Measurements from ENCODE around the gene UAP1L1. TPM values are rescaled to one million over a fixed set of nuclear protein-coding genes. Genes with fewer than 3 reads are reported as not detected.

Gene UAP1L1
- total and polyA plus RNA-seq, 2 of the 8 experiments (the other 6 are each of a cell fraction or from before 2014, with no cell fraction given) = 2.0 to 5.4 TPM

DNA sequence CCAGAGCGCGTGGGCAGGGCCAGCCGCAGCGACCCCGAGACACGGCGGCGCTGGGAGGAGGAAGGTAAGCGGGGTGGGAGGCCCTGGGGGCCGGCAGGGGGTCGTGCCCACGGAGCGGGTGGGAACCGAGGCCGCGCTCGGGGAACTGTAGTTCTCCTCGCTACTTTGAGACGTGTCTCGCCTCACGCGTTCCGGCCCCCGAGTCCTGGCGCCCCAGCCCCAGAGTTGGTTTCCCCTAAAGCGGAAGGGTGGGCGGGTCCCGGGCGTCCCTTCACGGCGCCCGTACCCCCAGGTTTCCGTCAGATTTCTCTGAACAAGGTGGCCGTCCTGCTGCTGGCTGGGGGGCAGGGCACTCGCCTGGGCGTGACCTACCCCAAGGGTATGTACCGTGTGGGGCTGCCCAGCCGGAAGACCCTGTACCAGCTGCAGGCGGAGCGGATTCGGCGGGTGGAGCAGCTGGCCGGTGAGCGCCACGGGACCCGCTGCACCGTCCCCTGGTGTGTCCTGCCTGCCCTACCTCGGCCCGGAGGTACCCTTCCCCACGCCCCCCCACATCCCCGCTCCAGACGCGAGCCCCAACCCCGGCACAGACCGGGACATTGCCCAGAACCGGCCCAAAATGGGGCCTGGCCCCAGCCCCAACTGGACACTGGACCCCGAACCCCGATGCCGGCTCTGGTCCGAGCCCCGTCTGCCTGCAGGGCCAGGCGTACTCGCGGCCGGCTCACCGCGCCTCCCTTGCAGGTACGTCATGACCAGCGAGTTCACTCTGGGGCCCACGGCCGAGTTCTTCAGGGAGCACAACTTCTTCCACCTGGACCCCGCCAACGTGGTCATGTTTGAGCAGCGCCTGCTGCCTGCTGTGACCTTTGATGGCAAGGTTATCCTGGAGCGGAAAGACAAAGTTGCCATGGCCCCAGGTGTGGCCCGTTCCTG is 709 bp downstream of the UAP1L1 start:
- H4K20me1 ChIP-seq (replicated peaks in 1 of 2; ENCODE audit: control insufficient read depth in 1 of 2, insufficient read depth in 2 of 2, low read length in 2 of 2) = peaks cover 0 to 7% of the 10 kb centered on the region in 2 experiments
- FAIRE-seq (no peak), DNase-seq (ENCODE audit: low read depth in 1 of 2, low spot score in 2 of 2) (no peak)
- H4K5ac ChIP-seq (ENCODE audit: insufficient read length, low read depth, low read length) = no peak overlapping the region
- no peak overlapping the region for H2AK5ac ChIP-seq (ENCODE audit: low read depth, low read length)
- TF ChIP-seq GTF2F1 (IDR thresholded peaks at IDR 0.05; ENCODE audit: borderline replicate concordance, low read depth, low read length) = no peak
- peak; percentile 51 for TF ChIP-seq RNF2 (IDR thresholded peaks at IDR 0.05; ENCODE audit: borderline replicate concordance, low read depth, low read length, missing control alignments, poor library complexity, severe bottlenecking)
- peak; percentile 87 for TF ChIP-seq SUZ12 (IDR thresholded peaks at IDR 0.05; ENCODE audit: low read length)
- peak; percentile 90 for TF ChIP-seq EZH2 (IDR thresholded peaks at IDR 0.05; ENCODE audit: low read depth, low read length, severe bottlenecking)
- no peak for TF ChIP-seq CTBP2 (IDR thresholded peaks at IDR 0.05; ENCODE audit: borderline replicate concordance, insufficient read depth, insufficient read length, low read length)
- no peak overlapping the region for H2BK120ac ChIP-seq (replicated peaks; ENCODE audit: low read depth, low read length)
- H2BK12ac ChIP-seq (ENCODE audit: low read depth, low read length) = no peak overlapping the region
- no peak overlapping the region for H3K4ac ChIP-seq (replicated peaks; ENCODE audit: insufficient read length, low read depth, low read length)
- 12% methylated on average over 37 of the region's 76 CpGs; no CpG with 5 or more reads in 1 of the 2 experiments for WGBS, 2 experiments (ENCODE audit: extremely low coverage in 1 of 2, insufficient coverage in 1 of 2, insufficient read length in 1 of 2, insufficient replicate concordance in 2 of 2, low coverage in 1 of 2, low lambda C conversion rate in 2 of 2, missing lambda C conversion rate in 1 of 2)
- H4K8ac ChIP-seq (ENCODE audit: extremely low read depth, insufficient read depth, low read length) = peak overlapping the region; percentile 11; the same call in 1 of the 2 replicates
- peak overlapping the region; percentile 72; the same call in 1 of the 2 replicates for H2BK15ac ChIP-seq (ENCODE audit: low read length)
- H3K23ac ChIP-seq (ENCODE audit: insufficient read length) = no peak overlapping the region
- H3K18ac ChIP-seq (ENCODE audit: extremely low read depth, low read length) = no peak overlapping the region; the same call in 1 of the 2 replicates
- H3K27ac ChIP-seq (ENCODE audit: low read depth, low read length) = no peak overlapping the region
- H3K4me2 ChIP-seq (ENCODE audit: insufficient read depth in 1 of 2, low read depth in 2 of 2, low read length in 2 of 2) = peak overlapping the region; percentile 97 to 99
- no peak overlapping the region; the same call in 1 of the 2 replicates for H2AFZ ChIP-seq (ENCODE audit: low read length)
- H3K79me1 ChIP-seq (ENCODE audit: low read depth, low read length) = no peaks in the 10 kb centered on the region
- H2BK5ac ChIP-seq (ENCODE audit: low read depth, low read length) = no peak overlapping the region
- H3K9ac ChIP-seq (replicated peaks in 1 of 4; ENCODE audit: extremely low read depth in 1 of 4, low read depth in 3 of 4, low read length in 3 of 4) = no peak overlapping the region
- ChIA-PET POLR2A (ENCODE audit: partially characterized antibody) (interaction anchor here (1.1 to 1.4 kb wide), 2 partner anchors 9 kb away, joined by 4 to 7 read pairs; partner anchors contain the start of gene MAN1B1), CTCF (ENCODE audit: partially characterized antibody) (interaction anchor here (2.3 to 4.6 kb wide), 3 partner anchors 9 to 49 kb away, joined by 10 to 27 read pairs (median 19); partner anchors contain the start of genes ABCA2 and NPDC1)
- no peak overlapping the region for H3K56ac ChIP-seq (replicated peaks; ENCODE audit: insufficient read length, low read depth, low read length)
- peaks cover 0 to 20% (median 12%) of the 10 kb centered on the region in 4 experiments; a peak in 6 of 7 replicates for H3K4me1 ChIP-seq (replicated peaks in 1 of 4; ENCODE audit: control insufficient read depth in 3 of 4, insufficient read depth in 4 of 4, low read length in 3 of 4)
- peaks cover 13% of the 10 kb centered on the region; the same call in 1 of the 2 replicates for H3K23me2 ChIP-seq (ENCODE audit: low read depth, low read length)
- no peak overlapping the region for H2BK20ac ChIP-seq (ENCODE audit: low read length)
- H3K36me3 ChIP-seq (ENCODE audit: control insufficient read depth in 2 of 4, insufficient read depth in 4 of 4, low read length in 3 of 4) = no peaks in the 10 kb centered on the region; a peak in 1 of 8 replicates
- no peaks in the 10 kb centered on the region for H3K79me2 ChIP-seq (ENCODE audit: control insufficient read depth in 1 of 2, insufficient read depth in 2 of 2, low read length in 2 of 2)
- no peaks in the 10 kb centered on the region for H3K9me3 ChIP-seq (ENCODE audit: insufficient read depth in 2 of 2, low read depth in 1 of 2, low read length in 1 of 2)
- H3K4me3 ChIP-seq (ENCODE audit: extremely low read depth in 1 of 4, insufficient read depth in 2 of 4, low read depth in 3 of 4, low read length in 4 of 4) = peak overlapping the region; percentile 33 to 57 (median 42)
- no peak overlapping the region for H4K91ac ChIP-seq (replicated peaks; ENCODE audit: insufficient read length, low read length)
- H3K14ac ChIP-seq (ENCODE audit: insufficient read length) = no peak overlapping the region
- H3K27me3 ChIP-seq (replicated peaks in 1 of 4; ENCODE audit: control insufficient read depth in 3 of 4, extremely low read depth in 1 of 4, insufficient read depth in 3 of 4, low read length in 3 of 4) = peaks cover 20 to 52% (median 34%) of the 10 kb centered on the region in 4 experiments
